GM23338 (cell line): Measurements from ENCODE around the gene GPATCH1. TPM values are rescaled to one million over a fixed set of nuclear protein-coding genes. Genes with fewer than 3 reads are reported as not detected.

Source experiments
- ATAC-seq: fragments of 200-7000 bp; cut with Tn5 transposase; 3 replicates; pipeline ENCODE4 v1.9.1; 2020
- DNase-seq: peaks from one replicate; pipeline ENCODE4 v3.0.0-alpha.2; 2015; ENCODE audit warnings: low spot score
- H2AFZ ChIP-seq: fragments of 200-600 bp; sonication (generic); 2 replicates; pipeline ENCODE4 v1.8.0; 2016; ENCODE audit warnings: antibody characterized with exemption, mild to moderate bottlenecking, moderate library complexity
- H3F3A ChIP-seq: fragments of 200-600 bp; sonication (generic); replicated peaks from 2 replicates; pipeline ENCODE4 v1.8.0; 2017; ENCODE audit warnings: antibody characterized with exemption, mixed run types, low read depth
- H3K27ac ChIP-seq: fragments of 200-600 bp; sonication (generic); 2 replicates; pipeline ENCODE4 v1.6.1; 2016; ENCODE audit warnings: low read depth
- H3K27me3 ChIP-seq: fragments of 200-600 bp; sonication (generic); 2 replicates; pipeline ENCODE4 v1.8.0; 2016; ENCODE audit warnings: mild to moderate bottlenecking, mixed run types, moderate library complexity; ENCODE audit not compliant: insufficient read depth
- H3K36me3 ChIP-seq: fragments of 200-600 bp; sonication (generic); 2 replicates; pipeline ENCODE4 v1.8.0; 2016; ENCODE audit warnings: mild to moderate bottlenecking; ENCODE audit not compliant: insufficient read depth
- H3K4me1 ChIP-seq: fragments of 200-600 bp; sonication (generic); 2 replicates; pipeline ENCODE4 v1.8.0; 2016; ENCODE audit warnings: mild to moderate bottlenecking, moderate library complexity; ENCODE audit not compliant: insufficient read depth
- H3K4me2 ChIP-seq: fragments of 200-600 bp; sonication (generic); 2 replicates; pipeline ENCODE4 v1.7.1; 2017; ENCODE audit warnings: mixed run types
- H3K4me3 ChIP-seq: fragments of 200-600 bp; sonication (generic); 2 replicates; pipeline ENCODE4 v1.6.1; 2016; ENCODE audit warnings: mixed run types
- H3K79me2 ChIP-seq: fragments of 200-600 bp; sonication (generic); replicated peaks from 2 replicates; pipeline ENCODE4 v1.8.0; 2017; ENCODE audit warnings: mild to moderate bottlenecking; ENCODE audit not compliant: insufficient read depth
- H3K9me2 ChIP-seq: fragments of 200-600 bp; sonication (generic); 2 replicates; pipeline ENCODE4 v1.8.0; 2017; ENCODE audit not compliant: insufficient read depth
- H4K20me1 ChIP-seq: fragments of 200-600 bp; sonication (generic); replicated peaks from 2 replicates; pipeline ENCODE4 v1.8.0; 2017; ENCODE audit warnings: mild to moderate bottlenecking; ENCODE audit not compliant: insufficient read depth
- H3K27ac Mint-ChIP-seq: 2 replicates; pipeline ENCODE4 v1.8.0; 2020; ENCODE audit warnings: inconsistent platforms, mild to moderate bottlenecking, moderate library complexity, mixed read lengths
- H3K27me3 Mint-ChIP-seq: 3 replicates; pipeline ENCODE4 v1.8.0; 2022; ENCODE audit warnings: low read depth, mild to moderate bottlenecking, moderate library complexity, mixed read lengths, inconsistent platforms; ENCODE audit not compliant: insufficient read depth, poor library complexity
- H3K36me3 Mint-ChIP-seq: 3 replicates; pipeline ENCODE4 v1.8.0; 2021; ENCODE audit warnings: low read depth, mild to moderate bottlenecking, inconsistent platforms, moderate library complexity, mixed read lengths
- H3K4me1 Mint-ChIP-seq: 3 replicates; pipeline ENCODE4 v1.8.0; 2020; ENCODE audit warnings: mild to moderate bottlenecking, inconsistent platforms, mixed read lengths
- H3K4me3 Mint-ChIP-seq: 3 replicates; pipeline ENCODE4 v1.8.0; 2021; ENCODE audit warnings: moderate library complexity, mild to moderate bottlenecking, inconsistent platforms, mixed read lengths
- H3K9me3 Mint-ChIP-seq: 3 replicates; pipeline ENCODE4 v1.8.0; 2020; ENCODE audit warnings: moderate library complexity, mild to moderate bottlenecking, inconsistent platforms, mixed read lengths
- CREB1 ChIP-seq: fragments of 250-450 bp; sonication (Bioruptor Pico); IDR thresholded peaks from 2 replicates; pipeline ENCODE4 v1.5.0; 2020; ENCODE audit warnings: low read depth, mild to moderate bottlenecking, moderate library complexity
- CTCF ChIP-seq, 2 experiments: fragments of 200-600 bp in 1 of 2; sonication (generic) in 1 of 2; conservative IDR thresholded peaks; 2 replicates each; pipeline versions ENCODE4 v1.5.1 to v1.6.1; 2016 to 2017; ENCODE audit warnings: antibody characterized with exemption in 2 of 2, low read depth in 2 of 2, mild to moderate bottlenecking in 2 of 2, moderate library complexity in 1 of 2
- ETS1 ChIP-seq: IDR thresholded peaks from 2 replicates; pipeline ENCODE4 v1.6.1; 2016; ENCODE audit warnings: antibody characterized with exemption
- EZH2 ChIP-seq: fragments of 200-600 bp; sonication (generic); IDR thresholded peaks from one replicate; pipeline ENCODE4 v1.8.0; 2017; ENCODE audit warnings: antibody characterized with exemption, mild to moderate bottlenecking, low read depth; ENCODE audit not compliant: unreplicated experiment
- EZH2phosphoT487 ChIP-seq: fragments of 200-600 bp; sonication (generic); IDR thresholded peaks from one replicate; pipeline ENCODE4 v1.8.1; 2018; ENCODE audit warnings: antibody characterized with exemption; ENCODE audit not compliant: unreplicated experiment
- JUNB ChIP-seq: IDR thresholded peaks from one replicate; pipeline ENCODE4 v1.6.1; 2016; ENCODE audit warnings: antibody characterized with exemption; ENCODE audit not compliant: unreplicated experiment
- NANOG ChIP-seq: IDR thresholded peaks from 2 replicates; pipeline ENCODE4 v1.6.1; 2016; ENCODE audit warnings: antibody characterized with exemption, borderline replicate concordance
- POLR2AphosphoS5 ChIP-seq: IDR thresholded peaks from 2 replicates; pipeline ENCODE4 v1.6.1; 2016; ENCODE audit warnings: antibody characterized with exemption, low read depth
- STAT1 ChIP-seq: IDR thresholded peaks from one replicate; pipeline ENCODE4 v1.6.1; 2016; ENCODE audit warnings: antibody characterized with exemption; ENCODE audit not compliant: unreplicated experiment
- ZNF114 ChIP-seq: fragments of 250-450 bp; sonication (Bioruptor Pico); IDR thresholded peaks from 2 replicates; pipeline ENCODE4 v1.5.0; 2020; ENCODE audit warnings: mild to moderate bottlenecking, moderate library complexity
- ZNF331 ChIP-seq: fragments of 250-450 bp; sonication (Bioruptor Pico); IDR thresholded peaks from 2 replicates; pipeline ENCODE4 v1.5.0; 2020; ENCODE audit warnings: low read depth, mild to moderate bottlenecking, moderate library complexity
- polyA plus RNA-seq: library from polyadenylated mRNA; unstranded; fragments of >200 nt; fragmentation: Nextera tagmentation; extraction: Ambion mirVana; gene quantifications from 2 replicates; pipeline ENCODE4 v1.2.1, GENCODE V29; 2016
- total RNA-seq: library from RNA; depleted of rRNA; stranded (reverse); fragments of >200 nt; shearing (Covaris generic); gene quantifications from 2 replicates; pipeline ENCODE4 v1.2.3, GENCODE V29; 2014
- TF ChIP-seq, protein P1 (sequence below): fragments of 250-450 bp; sonication (Bioruptor Pico); IDR thresholded peaks from 2 replicates; pipeline ENCODE4 v1.5.0; 2020; ENCODE audit warnings: mild to moderate bottlenecking, moderate library complexity
- TF ChIP-seq, protein P2 (sequence below): IDR thresholded peaks from one replicate; pipeline ENCODE4 v1.6.1; 2018; ENCODE audit warnings: antibody characterized with exemption; ENCODE audit not compliant: unreplicated experiment

GPATCH1 gene
- total and polyA plus RNA-seq, 2 experiments from 2014 or later, result 12.0 to 13.6 TPM

DNA sequence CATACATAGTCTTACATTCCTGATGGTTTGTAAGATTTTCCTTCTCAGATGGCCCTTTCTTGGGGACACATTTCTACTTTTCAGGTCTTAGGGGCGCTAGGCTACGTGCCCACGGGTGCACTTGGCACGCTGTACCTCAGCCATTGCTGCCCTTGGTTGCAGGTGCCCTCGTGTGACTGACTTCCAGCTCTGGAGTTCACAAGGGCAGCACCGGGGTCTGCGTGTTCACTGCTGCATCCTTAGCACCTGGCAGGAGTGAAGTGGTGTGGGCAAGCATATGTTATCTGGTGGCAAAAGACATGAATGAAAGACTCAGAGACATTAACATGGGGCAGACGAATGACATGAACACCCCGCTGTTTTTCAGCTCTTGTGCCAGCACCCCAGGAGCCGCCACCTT lies 37.7 kb downstream of the GPATCH1 start:
- no peak overlapping the region for H3K4me3 ChIP-seq
- no peak overlapping the region for H3K4me3 Mint-ChIP-seq
- H3K4me2 ChIP-seq, result no peak overlapping the region
- ATAC-seq (no peak), DNase-seq (no peak)
- H3K9me3 Mint-ChIP-seq, result no peaks in the 10 kb centered on the region
- no peak overlapping the region for H3K27ac ChIP-seq
- H2AFZ ChIP-seq, result no peak overlapping the region
- no peak overlapping the region for H3K27ac Mint-ChIP-seq
- H3F3A ChIP-seq, result 0 out of 2 replicates have a peak, but pooled peaks cover 2% of the 10 kb centered on the region
- no peaks in the 10 kb centered on the region for H3K4me1 Mint-ChIP-seq
- no peaks in the 10 kb centered on the region for H3K4me1 ChIP-seq
- no peak for TF ChIP-seq ZNF331 (CRISPR knock-in tag)
- no peak for TF ChIP-seq JUNB
- no peak for TF ChIP-seq POLR2AphosphoS5
- TF ChIP-seq EZH2, result no peak
- TF ChIP-seq ZNF114 (CRISPR knock-in tag), result no peak
- TF ChIP-seq CREB1 (CRISPR knock-in tag), result no peak
- no peak for TF ChIP-seq CTCF (conservative IDR thresholded peaks at IDR 0.05; ENCODE audit: low read depth in 2 of 2)
- TF ChIP-seq, protein P1, sequence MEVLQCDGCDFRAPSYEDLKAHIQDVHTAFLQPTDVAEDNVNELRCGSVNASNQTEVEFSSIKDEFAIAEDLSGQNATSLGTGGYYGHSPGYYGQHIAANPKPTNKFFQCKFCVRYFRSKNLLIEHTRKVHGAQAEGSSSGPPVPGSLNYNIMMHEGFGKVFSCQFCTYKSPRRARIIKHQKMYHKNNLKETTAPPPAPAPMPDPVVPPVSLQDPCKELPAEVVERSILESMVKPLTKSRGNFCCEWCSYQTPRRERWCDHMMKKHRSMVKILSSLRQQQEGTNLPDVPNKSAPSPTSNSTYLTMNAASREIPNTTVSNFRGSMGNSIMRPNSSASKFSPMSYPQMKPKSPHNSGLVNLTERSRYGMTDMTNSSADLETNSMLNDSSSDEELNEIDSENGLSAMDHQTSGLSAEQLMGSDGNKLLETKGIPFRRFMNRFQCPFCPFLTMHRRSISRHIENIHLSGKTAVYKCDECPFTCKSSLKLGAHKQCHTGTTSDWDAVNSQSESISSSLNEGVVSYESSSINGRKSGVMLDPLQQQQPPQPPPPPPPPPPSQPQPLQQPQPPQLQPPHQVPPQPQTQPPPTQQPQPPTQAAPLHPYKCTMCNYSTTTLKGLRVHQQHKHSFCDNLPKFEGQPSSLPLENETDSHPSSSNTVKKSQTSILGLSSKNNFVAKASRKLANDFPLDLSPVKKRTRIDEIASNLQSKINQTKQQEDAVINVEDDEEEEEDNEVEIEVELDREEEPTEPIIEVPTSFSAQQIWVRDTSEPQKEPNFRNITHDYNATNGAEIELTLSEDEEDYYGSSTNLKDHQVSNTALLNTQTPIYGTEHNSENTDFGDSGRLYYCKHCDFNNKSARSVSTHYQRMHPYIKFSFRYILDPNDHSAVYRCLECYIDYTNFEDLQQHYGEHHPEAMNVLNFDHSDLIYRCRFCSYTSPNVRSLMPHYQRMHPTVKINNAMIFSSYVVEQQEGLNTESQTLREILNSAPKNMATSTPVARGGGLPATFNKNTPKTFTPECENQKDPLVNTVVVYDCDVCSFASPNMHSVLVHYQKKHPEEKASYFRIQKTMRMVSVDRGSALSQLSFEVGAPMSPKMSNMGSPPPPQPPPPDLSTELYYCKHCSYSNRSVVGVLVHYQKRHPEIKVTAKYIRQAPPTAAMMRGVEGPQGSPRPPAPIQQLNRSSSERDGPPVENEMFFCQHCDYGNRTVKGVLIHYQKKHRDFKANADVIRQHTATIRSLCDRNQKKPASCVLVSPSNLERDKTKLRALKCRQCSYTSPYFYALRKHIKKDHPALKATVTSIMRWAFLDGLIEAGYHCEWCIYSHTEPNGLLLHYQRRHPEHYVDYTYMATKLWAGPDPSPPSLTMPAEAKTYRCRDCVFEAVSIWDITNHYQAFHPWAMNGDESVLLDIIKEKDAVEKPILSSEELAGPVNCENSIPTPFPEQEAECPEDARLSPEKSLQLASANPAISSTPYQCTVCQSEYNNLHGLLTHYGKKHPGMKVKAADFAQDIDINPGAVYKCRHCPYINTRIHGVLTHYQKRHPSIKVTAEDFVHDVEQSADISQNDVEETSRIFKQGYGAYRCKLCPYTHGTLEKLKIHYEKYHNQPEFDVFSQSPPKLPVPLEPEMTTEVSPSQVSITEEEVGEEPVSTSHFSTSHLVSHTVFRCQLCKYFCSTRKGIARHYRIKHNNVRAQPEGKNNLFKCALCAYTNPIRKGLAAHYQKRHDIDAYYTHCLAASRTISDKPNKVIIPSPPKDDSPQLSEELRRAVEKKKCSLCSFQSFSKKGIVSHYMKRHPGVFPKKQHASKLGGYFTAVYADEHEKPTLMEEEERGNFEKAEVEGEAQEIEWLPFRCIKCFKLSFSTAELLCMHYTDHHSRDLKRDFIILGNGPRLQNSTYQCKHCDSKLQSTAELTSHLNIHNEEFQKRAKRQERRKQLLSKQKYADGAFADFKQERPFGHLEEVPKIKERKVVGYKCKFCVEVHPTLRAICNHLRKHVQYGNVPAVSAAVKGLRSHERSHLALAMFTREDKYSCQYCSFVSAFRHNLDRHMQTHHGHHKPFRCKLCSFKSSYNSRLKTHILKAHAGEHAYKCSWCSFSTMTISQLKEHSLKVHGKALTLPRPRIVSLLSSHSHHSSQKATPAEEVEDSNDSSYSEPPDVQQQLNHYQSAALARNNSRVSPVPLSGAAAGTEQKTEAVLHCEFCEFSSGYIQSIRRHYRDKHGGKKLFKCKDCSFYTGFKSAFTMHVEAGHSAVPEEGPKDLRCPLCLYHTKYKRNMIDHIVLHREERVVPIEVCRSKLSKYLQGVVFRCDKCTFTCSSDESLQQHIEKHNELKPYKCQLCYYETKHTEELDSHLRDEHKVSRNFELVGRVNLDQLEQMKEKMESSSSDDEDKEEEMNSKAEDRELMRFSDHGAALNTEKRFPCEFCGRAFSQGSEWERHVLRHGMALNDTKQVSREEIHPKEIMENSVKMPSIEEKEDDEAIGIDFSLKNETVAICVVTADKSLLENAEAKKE, result no peak
- TF ChIP-seq, protein P2, sequence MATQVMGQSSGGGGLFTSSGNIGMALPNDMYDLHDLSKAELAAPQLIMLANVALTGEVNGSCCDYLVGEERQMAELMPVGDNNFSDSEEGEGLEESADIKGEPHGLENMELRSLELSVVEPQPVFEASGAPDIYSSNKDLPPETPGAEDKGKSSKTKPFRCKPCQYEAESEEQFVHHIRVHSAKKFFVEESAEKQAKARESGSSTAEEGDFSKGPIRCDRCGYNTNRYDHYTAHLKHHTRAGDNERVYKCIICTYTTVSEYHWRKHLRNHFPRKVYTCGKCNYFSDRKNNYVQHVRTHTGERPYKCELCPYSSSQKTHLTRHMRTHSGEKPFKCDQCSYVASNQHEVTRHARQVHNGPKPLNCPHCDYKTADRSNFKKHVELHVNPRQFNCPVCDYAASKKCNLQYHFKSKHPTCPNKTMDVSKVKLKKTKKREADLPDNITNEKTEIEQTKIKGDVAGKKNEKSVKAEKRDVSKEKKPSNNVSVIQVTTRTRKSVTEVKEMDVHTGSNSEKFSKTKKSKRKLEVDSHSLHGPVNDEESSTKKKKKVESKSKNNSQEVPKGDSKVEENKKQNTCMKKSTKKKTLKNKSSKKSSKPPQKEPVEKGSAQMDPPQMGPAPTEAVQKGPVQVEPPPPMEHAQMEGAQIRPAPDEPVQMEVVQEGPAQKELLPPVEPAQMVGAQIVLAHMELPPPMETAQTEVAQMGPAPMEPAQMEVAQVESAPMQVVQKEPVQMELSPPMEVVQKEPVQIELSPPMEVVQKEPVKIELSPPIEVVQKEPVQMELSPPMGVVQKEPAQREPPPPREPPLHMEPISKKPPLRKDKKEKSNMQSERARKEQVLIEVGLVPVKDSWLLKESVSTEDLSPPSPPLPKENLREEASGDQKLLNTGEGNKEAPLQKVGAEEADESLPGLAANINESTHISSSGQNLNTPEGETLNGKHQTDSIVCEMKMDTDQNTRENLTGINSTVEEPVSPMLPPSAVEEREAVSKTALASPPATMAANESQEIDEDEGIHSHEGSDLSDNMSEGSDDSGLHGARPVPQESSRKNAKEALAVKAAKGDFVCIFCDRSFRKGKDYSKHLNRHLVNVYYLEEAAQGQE, result no peak
- TF ChIP-seq NANOG, result no peak
- no peak for TF ChIP-seq EZH2phosphoT487
- no peak for TF ChIP-seq ETS1
- TF ChIP-seq STAT1, result no peak
- no peaks in the 10 kb centered on the region for H3K9me2 ChIP-seq
- H3K36me3 ChIP-seq, result peaks cover 3% of the 10 kb centered on the region; the same call in 1 of the 2 replicates
- H3K27me3 Mint-ChIP-seq, result peaks cover 3% of the 10 kb centered on the region
- H3K27me3 ChIP-seq, result no peaks in the 10 kb centered on the region
- peaks cover 42% of the 10 kb centered on the region; the same call in 2 of the 3 replicates for H3K36me3 Mint-ChIP-seq
- no peaks in the 10 kb centered on the region for H3K79me2 ChIP-seq
- 0 out of 2 replicates have a peak, but pooled peaks cover 2% of the 10 kb centered on the region for H4K20me1 ChIP-seq
